H1 (cell line): ENCODE data around the gene NOS3. TPM values are rescaled to one million over a fixed set of nuclear protein-coding genes. Genes with fewer than 3 reads are reported as not detected.

Experiments
- GTF2F1 ChIP-seq: IDR thresholded peaks from 2 replicates; pipeline ENCODE4 v1.6.1; 2012; ENCODE audit warnings: low read depth, low read length, improper control_type of control experiment, borderline replicate concordance
- polyA plus RNA-seq, 7 experiments: library from polyadenylated mRNA; depleted of rRNA in 3 of 7; stranded (reverse) in 5 of 7; unstranded in 2 of 7; fragments of >200 nt in 5 of 7; fragments of 200-250 nt in 2 of 7; gene quantifications; 1 replicate in 5 of 7; 2 replicates in 1 of 7; 4 replicates in 1 of 7; pipeline versions ENCODE4 v1.2.1 to v1.2.3, GENCODE V29; 2011 to 2013; ENCODE audit warnings: missing spikeins in 2 of 7, mixed read lengths in 2 of 7
- total RNA-seq: library from RNA; stranded (reverse); fragmentation: NEBNext Ultra II Directional; extraction: Animal tissue kit (Norgen Biotek cat#: 25700); gene quantifications from 2 replicates; pipeline ENCODE4 v1.2.1, GENCODE V29; 2021
- TF ChIP-seq, protein P1 (sequence below): IDR thresholded peaks from 2 replicates; pipeline ENCODE4 v1.6.1; 2012; ENCODE audit warnings: inconsistent platforms

NOS3 gene
- total and polyA plus RNA-seq, 2 of the 8 experiments (the other 6 are each of a cell fraction or from before 2014, with no cell fraction given) = 4.4 to 16.2 TPM

DNA sequence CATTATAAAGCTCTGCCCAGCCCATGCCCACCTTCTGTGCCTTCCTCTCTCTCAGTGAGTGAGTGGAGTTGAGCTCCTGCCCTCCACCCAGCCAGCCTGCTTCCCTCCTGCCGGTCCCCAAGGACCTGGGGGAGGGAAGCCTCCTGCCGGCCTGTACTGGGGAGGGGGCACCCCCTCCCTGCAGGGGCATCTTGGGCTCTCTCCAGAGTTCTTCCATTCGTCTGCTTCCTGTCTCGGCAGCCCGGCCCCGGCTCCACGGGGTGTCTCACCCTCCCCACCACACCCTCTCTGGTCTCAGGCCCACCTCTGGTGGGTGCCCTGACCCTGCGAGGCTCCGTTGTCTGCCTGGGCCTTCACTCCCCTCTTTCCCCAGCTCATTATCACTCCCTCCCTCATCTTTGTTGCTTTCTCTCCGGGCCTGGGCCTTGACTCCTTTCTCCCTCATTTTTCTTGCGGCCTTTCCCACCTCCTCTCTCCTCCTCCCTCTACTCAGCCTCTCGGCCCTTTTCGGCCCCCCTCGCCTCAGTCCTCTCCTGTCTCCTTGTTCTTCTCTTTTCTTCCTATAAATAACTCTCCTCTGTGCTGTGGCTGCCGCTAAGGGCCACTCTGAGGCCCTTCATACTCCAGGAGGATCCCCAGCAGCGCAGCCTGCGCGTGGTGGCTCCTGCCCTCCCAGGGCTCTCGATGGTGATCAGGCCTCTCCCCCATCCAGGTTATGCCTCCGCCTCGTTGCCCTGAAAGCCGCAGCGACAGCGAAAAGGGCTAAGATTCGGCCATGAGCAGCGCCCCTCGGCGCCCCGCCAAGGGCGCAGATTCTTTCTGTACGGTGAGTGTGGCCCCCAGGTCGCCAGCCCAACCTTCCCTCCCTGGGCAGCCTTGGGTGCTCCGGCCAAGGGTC is 70.6 kb downstream of the NOS3 start (continued):
- TF ChIP-seq, protein P1, sequence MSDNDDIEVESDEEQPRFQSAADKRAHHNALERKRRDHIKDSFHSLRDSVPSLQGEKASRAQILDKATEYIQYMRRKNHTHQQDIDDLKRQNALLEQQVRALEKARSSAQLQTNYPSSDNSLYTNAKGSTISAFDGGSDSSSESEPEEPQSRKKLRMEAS = no peak
- TF ChIP-seq GTF2F1 = no peak
